Measurements from ENCODE around the gene FUZ. TPM values are rescaled to one million over a fixed set of nuclear protein-coding genes. Genes with fewer than 3 reads are reported as not detected.

The FUZ gene
- total RNA-seq, 4 donors from 2014 or later: 10.5 to 28.8 (median 23.3) TPM

DNA sequence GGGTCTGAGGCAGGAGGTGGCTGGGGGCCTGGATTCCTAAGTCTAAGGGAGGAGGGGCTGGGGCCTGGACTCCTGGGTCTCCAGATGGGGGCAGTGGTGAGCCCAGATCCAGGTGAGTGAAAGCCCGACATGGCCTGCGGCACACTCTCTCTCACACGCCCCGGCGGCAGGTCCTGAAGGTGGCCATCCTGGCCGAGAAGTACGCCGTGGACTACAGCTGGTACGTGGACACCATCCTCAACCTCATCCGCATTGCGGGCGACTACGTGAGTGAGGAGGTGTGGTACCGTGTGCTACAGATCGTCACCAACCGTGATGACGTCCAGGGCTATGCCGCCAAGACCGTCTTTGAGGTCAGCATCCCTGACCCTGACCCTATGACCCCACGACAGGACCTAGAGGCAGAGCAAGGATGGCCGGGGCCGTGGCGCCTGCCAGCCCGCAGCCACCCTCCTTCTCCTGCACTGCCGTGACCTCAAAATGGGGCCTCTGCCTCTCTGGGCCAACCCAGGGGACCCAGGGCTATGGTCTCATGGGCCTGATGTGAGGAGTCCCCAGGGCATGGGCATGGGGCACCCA lies 13.2 kb downstream of the FUZ start:
- intact Hi-C loops (cut with DNase I; ENCODE audit: low total_unique reads): no loop called here
- TF ChIP-seq POLR2A (IDR thresholded peaks at IDR 0.05): no peak
- TF ChIP-seq, protein P1, sequence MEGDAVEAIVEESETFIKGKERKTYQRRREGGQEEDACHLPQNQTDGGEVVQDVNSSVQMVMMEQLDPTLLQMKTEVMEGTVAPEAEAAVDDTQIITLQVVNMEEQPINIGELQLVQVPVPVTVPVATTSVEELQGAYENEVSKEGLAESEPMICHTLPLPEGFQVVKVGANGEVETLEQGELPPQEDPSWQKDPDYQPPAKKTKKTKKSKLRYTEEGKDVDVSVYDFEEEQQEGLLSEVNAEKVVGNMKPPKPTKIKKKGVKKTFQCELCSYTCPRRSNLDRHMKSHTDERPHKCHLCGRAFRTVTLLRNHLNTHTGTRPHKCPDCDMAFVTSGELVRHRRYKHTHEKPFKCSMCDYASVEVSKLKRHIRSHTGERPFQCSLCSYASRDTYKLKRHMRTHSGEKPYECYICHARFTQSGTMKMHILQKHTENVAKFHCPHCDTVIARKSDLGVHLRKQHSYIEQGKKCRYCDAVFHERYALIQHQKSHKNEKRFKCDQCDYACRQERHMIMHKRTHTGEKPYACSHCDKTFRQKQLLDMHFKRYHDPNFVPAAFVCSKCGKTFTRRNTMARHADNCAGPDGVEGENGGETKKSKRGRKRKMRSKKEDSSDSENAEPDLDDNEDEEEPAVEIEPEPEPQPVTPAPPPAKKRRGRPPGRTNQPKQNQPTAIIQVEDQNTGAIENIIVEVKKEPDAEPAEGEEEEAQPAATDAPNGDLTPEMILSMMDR (IDR thresholded peaks at IDR 0.05): no peak
- Histone ChIP-seq H3K4me1 (peaks cover 0 to 5% of the 10 kb centered on the region in 2 donors), H3K9me3 (no peaks in the 10 kb centered on the region), H3K4me3 (no peak overlapping the region), H3K27me3 (no peaks in the 10 kb centered on the region), H3K36me3 (no peaks in the 10 kb centered on the region), H3K27ac (no peak overlapping the region)
- no peak for DNase-seq

DNA sequence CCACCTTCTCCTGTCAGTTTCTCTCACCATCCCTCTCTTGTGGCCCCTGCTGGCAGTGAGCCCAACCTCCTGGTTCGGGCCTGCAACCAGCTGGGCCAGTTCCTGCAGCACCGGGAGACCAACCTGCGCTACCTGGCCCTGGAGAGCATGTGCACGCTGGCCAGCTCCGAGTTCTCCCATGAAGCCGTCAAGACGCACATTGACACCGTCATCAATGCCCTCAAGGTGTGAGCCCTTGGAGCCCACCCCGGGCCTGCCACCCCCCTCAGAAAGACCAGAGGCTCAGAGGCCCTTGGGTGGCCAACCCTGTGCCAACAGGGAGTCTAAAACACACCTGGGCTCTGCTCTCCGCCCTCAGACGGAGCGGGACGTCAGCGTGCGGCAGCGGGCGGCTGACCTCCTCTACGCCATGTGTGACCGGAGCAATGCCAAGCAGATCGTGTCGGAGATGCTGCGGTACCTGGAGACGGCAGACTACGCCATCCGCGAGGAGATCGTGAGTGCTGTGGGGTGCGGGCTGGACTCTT lies 13.8 kb downstream of the FUZ start:
- Histone ChIP-seq H3K4me1 (peaks cover 0 to 5% of the 10 kb centered on the region in 2 donors), H3K27ac (no peak overlapping the region), H3K27me3 (no peaks in the 10 kb centered on the region), H3K4me3 (no peak overlapping the region), H3K36me3 (no peaks in the 10 kb centered on the region), H3K9me3 (no peaks in the 10 kb centered on the region)
- TF ChIP-seq POLR2A (IDR thresholded peaks at IDR 0.05): no peak
- TF ChIP-seq, protein P1 (IDR thresholded peaks at IDR 0.05): no peak
- intact Hi-C loops (cut with DNase I; ENCODE audit: low total_unique reads): no loop called here
- no peak for DNase-seq

DNA sequence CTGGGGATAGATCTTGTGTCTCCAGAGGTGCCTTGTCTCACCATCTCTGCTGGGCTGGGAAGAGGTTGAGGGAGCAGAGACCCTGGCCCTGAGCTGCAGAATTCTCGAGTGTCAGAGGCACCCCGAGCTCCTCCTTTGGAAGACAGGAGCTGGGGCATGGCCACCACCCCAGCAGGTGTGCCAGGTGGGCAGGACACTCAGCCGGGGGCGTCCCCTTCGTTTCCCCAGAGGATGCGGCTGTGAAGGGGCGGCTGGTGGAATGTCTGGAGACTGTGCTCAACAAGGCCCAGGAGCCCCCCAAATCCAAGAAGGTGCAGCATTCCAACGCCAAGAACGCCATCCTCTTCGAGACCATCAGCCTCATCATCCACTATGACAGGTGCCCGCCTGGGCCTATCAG lies 14.5 kb downstream of the FUZ start:
- TF ChIP-seq POLR2A (IDR thresholded peaks at IDR 0.05): no peak
- TF ChIP-seq, protein P1 (IDR thresholded peaks at IDR 0.05): no peak
- Histone ChIP-seq H3K9me3 (no peaks in the 10 kb centered on the region), H3K4me1 (peaks cover 0 to 5% of the 10 kb centered on the region in 2 donors), H3K27ac (no peak overlapping the region), H3K4me3 (no peak overlapping the region), H3K36me3 (no peaks in the 10 kb centered on the region), H3K27me3 (no peaks in the 10 kb centered on the region)
- intact Hi-C loops (cut with DNase I; ENCODE audit: low total_unique reads): no loop called here
- no peak for DNase-seq

DNA sequence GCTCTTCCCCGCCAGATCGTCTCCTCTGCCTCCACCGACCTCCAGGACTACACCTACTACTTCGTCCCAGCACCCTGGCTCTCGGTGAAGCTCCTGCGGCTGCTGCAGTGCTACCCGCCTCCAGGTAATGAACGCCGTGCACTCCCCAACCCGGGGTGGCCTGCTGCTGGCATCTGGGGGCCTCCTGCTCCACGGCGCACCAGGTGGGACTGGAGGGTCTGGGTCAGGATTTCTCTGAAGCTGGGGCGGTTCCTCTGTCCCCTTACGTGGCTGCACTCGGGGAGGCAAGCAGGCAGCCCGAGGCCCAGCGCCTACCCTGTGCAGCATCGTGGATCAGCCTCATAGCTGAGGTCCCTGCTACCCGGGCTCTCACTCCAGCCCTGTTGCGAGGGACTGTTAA lies 17.5 kb downstream of the FUZ start:
- intact Hi-C loops (cut with DNase I; ENCODE audit: low total_unique reads): no loop called here
- H3K4me1 ChIP-seq: peaks cover 9 to 12% of the 10 kb centered on the region in 2 donors

DNA sequence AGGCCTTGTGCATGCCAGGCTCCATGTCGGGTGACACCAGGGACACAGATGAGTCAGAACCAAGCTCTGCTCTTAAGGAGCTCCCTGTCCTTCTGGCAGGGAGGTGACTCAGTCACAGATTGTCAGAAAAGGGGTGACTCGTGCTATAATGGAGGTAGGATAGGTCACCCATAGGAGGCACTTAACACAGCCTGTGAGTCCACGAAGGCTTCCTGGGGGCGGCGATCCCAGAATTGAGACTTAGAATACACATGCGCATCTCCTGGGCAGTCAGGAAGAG lies 19.6 kb downstream of the FUZ start:
- H3K4me3 ChIP-seq: no peak overlapping the region
- TF ChIP-seq POLR2A (IDR thresholded peaks at IDR 0.05): no peak
- TF ChIP-seq, protein P1 (IDR thresholded peaks at IDR 0.05): no peak
- peaks cover 12% of the 10 kb centered on the region in 2 donors for H3K4me1 ChIP-seq
- intact Hi-C loops (cut with DNase I; ENCODE audit: low total_unique reads): no loop called here
- no peak overlapping the region for H3K27ac ChIP-seq
- no peaks in the 10 kb centered on the region for H3K27me3 ChIP-seq
- DNase-seq: no peak
- no peaks in the 10 kb centered on the region for H3K9me3 ChIP-seq
- no peaks in the 10 kb centered on the region for H3K36me3 ChIP-seq

More for the DNA sequence above, 17.5 kb downstream of the FUZ start:
- H3K36me3 ChIP-seq: no peaks in the 10 kb centered on the region
- no peaks in the 10 kb centered on the region for H3K9me3 ChIP-seq
- H3K4me3 ChIP-seq: no peak overlapping the region
- DNase-seq: no peak
- no peaks in the 10 kb centered on the region for H3K27me3 ChIP-seq
- TF ChIP-seq, protein P1 (IDR thresholded peaks at IDR 0.05): no peak
- no peak for TF ChIP-seq POLR2A (IDR thresholded peaks at IDR 0.05)
- H3K27ac ChIP-seq: no peak overlapping the region
